GM21381 (cell line): ENCODE data around the gene SOX4.

Experiments used
- ATAC-seq: cut with Tn5 transposase; IDR thresholded peaks from one replicate; pipeline ENCODE4 v1.9.1; 2021; ENCODE audit warnings: mild to moderate bottlenecking, moderate library complexity; ENCODE audit not compliant: unreplicated experiment

Gene SOX4

GRCh38 chr6:21612067-21612745 is 18.7 kb downstream of the SOX4 start:
- ATAC-seq = no peak

GRCh38 chr6:21613809-21614208 is 20.3 kb downstream of the SOX4 start:
- ATAC-seq = no peak

- no peak for ATAC-seq
These were observed 20.7 kb downstream of the SOX4 start for GRCh38 chr6:21614226-21614625.

- ATAC-seq = no peak
These were observed 22.0 kb downstream of the SOX4 start for GRCh38 chr6:21615504-21615903.

- ATAC-seq = no peak
These were observed 22.5 kb downstream of the SOX4 start for GRCh38 chr6:21616005-21616404.

- no peak for ATAC-seq
These were observed 32.1 kb downstream of the SOX4 start for GRCh38 chr6:21625642-21626041.

- no peak for ATAC-seq
These were observed 33.2 kb downstream of the SOX4 start for GRCh38 chr6:21626756-21627155.

- no peak for ATAC-seq
These were observed 34.6 kb downstream of the SOX4 start for GRCh38 chr6:21628160-21628559.

GRCh38 chr6:21633511-21634109 is 40.1 kb downstream of the SOX4 start:
- no peak for ATAC-seq

- ATAC-seq = no peak
These were observed 41.0 kb downstream of the SOX4 start for GRCh38 chr6:21634582-21634981.

- ATAC-seq = no peak
These were observed 43.3 kb downstream of the SOX4 start for GRCh38 chr6:21636876-21637275.

- ATAC-seq = no peak
These were observed 45.8 kb downstream of the SOX4 start for GRCh38 chr6:21639316-21639715.
